ENCODE data around the gene FBXL2. TPM values are rescaled to one million over a fixed set of nuclear protein-coding genes. Genes with fewer than 3 reads are reported as not detected.

The FBXL2 gene
- total RNA-seq, 4 donors from 2014 or later, result 0.24 to 1.9 (median 0.82) TPM; not detected in 1

- no peak for ATAC-seq
- no peak overlapping the region for H3K4me3 ChIP-seq
- intact Hi-C loops (cut with DNase I; ENCODE audit: low total_unique reads), result no loop called here
Observed at GRCh38 chr3:33271324-33271723, 5.9 kb upstream of the FBXL2 start.

GRCh38 chr3:33273628-33274027 is 3.6 kb upstream of the FBXL2 start:
- Histone ChIP-seq H3K4me1 (peaks cover 0 to 6% of the 10 kb centered on the region in 2 donors), H3K36me3 (no peaks in the 10 kb centered on the region), H3K27me3 (peaks cover 0 to 10% (median 0%) of the 10 kb centered on the region in 3 donors), H3K27ac (no peak overlapping the region), H3K9me3 (no peaks in the 10 kb centered on the region), H3K4me3 (no peak overlapping the region)
- intact Hi-C loops (cut with DNase I; ENCODE audit: low total_unique reads), result no loop called here
- ATAC-seq (no peak), DNase-seq (no peak)
- in situ Hi-C loops (cut with MboI; ENCODE audit: low sequenced_read_pairs in 4 of 4), result no loop called here
- no peak for TF ChIP-seq POLR2A (IDR thresholded peaks at IDR 0.05)
- TF ChIP-seq, protein P1, sequence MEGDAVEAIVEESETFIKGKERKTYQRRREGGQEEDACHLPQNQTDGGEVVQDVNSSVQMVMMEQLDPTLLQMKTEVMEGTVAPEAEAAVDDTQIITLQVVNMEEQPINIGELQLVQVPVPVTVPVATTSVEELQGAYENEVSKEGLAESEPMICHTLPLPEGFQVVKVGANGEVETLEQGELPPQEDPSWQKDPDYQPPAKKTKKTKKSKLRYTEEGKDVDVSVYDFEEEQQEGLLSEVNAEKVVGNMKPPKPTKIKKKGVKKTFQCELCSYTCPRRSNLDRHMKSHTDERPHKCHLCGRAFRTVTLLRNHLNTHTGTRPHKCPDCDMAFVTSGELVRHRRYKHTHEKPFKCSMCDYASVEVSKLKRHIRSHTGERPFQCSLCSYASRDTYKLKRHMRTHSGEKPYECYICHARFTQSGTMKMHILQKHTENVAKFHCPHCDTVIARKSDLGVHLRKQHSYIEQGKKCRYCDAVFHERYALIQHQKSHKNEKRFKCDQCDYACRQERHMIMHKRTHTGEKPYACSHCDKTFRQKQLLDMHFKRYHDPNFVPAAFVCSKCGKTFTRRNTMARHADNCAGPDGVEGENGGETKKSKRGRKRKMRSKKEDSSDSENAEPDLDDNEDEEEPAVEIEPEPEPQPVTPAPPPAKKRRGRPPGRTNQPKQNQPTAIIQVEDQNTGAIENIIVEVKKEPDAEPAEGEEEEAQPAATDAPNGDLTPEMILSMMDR (IDR thresholded peaks at IDR 0.05 in 4 of 5, conservative IDR thresholded peaks at IDR 0.05 in 1 of 5), result no peak

More at GRCh38 chr3:33271324-33271723, 5.9 kb upstream of the FBXL2 start:
- Histone ChIP-seq H3K4me1 (no peaks in the 10 kb centered on the region), H3K36me3 (no peaks in the 10 kb centered on the region), H3K27ac (no peak overlapping the region), H3K9me3 (no peaks in the 10 kb centered on the region), H3K27me3 (no peaks in the 10 kb centered on the region)
- TF ChIP-seq POLR2A (IDR thresholded peaks at IDR 0.05), result no peak
- TF ChIP-seq, protein P1 (IDR thresholded peaks at IDR 0.05 in 4 of 5, conservative IDR thresholded peaks at IDR 0.05 in 1 of 5), result no peak
- in situ Hi-C loops (cut with MboI; ENCODE audit: low sequenced_read_pairs in 4 of 4), result no loop called here
- DNase-seq, result no peak

GRCh38 chr3:33278163-33278562 is 921 bp downstream of the FBXL2 start:
- H3K4me3 ChIP-seq, result peak overlapping the region; percentile 55 to 66 (median 59)
- H3K9me3 ChIP-seq, result no peaks in the 10 kb centered on the region
- DNase-seq (no peak), ATAC-seq (no peak)
- no peaks in the 10 kb centered on the region for H3K36me3 ChIP-seq
- peaks cover 0 to 10% (median 0%) of the 10 kb centered on the region in 3 donors for H3K27me3 ChIP-seq
- peaks cover 0 to 6% of the 10 kb centered on the region in 2 donors for H3K4me1 ChIP-seq
- intact Hi-C loops (cut with DNase I; ENCODE audit: low total_unique reads), result no loop called here
- in situ Hi-C loops (cut with MboI; ENCODE audit: low sequenced_read_pairs in 4 of 4), result no loop called here
- H3K27ac ChIP-seq, result no peak overlapping the region
- TF ChIP-seq, protein P1 (IDR thresholded peaks at IDR 0.05 in 4 of 5, conservative IDR thresholded peaks at IDR 0.05 in 1 of 5), result no peak
- TF ChIP-seq POLR2A (IDR thresholded peaks at IDR 0.05), result no peak

DNA sequence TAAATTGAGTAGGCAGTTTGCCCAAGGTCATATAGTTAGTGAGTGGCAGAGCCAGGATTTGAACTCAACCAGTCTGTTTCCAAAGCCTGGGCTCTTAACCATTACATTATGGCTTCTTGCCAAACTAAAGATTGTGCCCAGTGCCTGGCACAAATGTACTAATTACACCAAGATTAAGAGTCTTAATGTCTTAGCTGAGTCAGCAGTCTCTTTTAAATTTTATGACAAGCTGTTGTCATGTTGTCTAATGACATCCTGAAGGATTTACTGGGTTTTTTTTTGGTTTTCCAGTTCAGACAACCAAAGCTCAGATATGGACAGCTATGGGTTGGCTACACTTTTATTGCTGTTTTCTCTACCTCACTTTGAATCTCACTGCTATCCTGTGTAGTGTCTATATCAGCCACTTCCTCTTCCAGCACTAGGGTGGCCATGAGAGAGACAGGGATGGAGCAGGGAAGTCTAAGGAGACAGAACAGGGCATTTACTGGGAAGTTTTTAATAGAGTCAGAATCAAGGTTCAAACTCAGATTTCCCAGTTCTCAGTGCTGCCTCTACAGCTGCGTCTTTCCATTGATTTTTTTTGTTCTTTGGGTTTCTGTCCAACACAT is 10.5 kb downstream of the FBXL2 start:
- intact Hi-C loops (cut with DNase I; ENCODE audit: low total_unique reads), result no loop called here
- H3K27me3 ChIP-seq, result no peaks in the 10 kb centered on the region
- no peaks in the 10 kb centered on the region for H3K4me1 ChIP-seq
- H3K4me3 ChIP-seq, result no peak overlapping the region
- H3K27ac ChIP-seq, result no peak overlapping the region
- TF ChIP-seq POLR2A (IDR thresholded peaks at IDR 0.05), result no peak
- TF ChIP-seq, protein P1 (IDR thresholded peaks at IDR 0.05 in 4 of 5, conservative IDR thresholded peaks at IDR 0.05 in 1 of 5), result no peak
- no peaks in the 10 kb centered on the region for H3K36me3 ChIP-seq
- DNase-seq (no peak), ATAC-seq (no peak)
- no peaks in the 10 kb centered on the region for H3K9me3 ChIP-seq
- in situ Hi-C loops (cut with MboI; ENCODE audit: low sequenced_read_pairs in 4 of 4), result no loop called here
